NK-92 treated with Interleukin-12 subunit alpha and Interleukin-12 subunit beta, amount 100 ng/mL, for 24 hours (cell line): Measurements from ENCODE around the gene OR2W1.

Experiments
- DNase-seq: peaks from one replicate; lab custom pipeline; 2025; lab: John Stamatoyannopoulos, UW

The OR2W1 gene

GRCh38 chr6:28996844-28997510 is 48.0 kb downstream of the OR2W1 start:
- DNase-seq = no peak

GRCh38 chr6:28995093-28995650 is 49.8 kb downstream of the OR2W1 start:
- DNase-seq = no peak
